ENCODE results near the gene MEGF11. TPM values are rescaled to one million over a fixed set of nuclear protein-coding genes. Genes with fewer than 3 reads are reported as not detected.

The MEGF11 gene
- total and polyA plus RNA-seq, 3 experiments from 2014 or later = not detected

DNA sequence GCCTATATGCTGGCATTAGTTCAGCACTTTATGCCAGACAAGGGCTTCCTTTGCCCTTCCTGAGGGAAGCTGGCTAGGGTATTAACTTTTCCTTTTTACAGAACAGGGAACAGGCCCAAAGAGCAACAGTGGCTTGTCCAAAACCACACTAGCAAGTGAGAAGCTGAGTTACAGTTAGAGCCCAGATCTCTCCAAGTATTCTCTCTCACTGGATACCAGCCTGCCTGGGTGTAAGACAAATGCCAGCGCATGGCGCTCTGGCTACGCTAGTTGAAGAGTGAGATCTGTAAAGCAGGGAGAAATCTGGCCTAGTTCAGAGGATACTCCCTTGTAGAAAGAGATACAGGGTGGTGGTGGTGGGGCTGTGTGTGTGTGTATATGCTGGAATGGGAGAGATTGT is 345.9 kb downstream of the MEGF11 start:
- H3K4me3 Mint-ChIP-seq = no peak overlapping the region
- H3K4me3 ChIP-seq (ENCODE audit: low read length) = no peak overlapping the region
- no peak for DNase-seq
- POLR2A ChIA-PET = no interaction called here
- peaks cover 0 to 65% (median 12%) of the 10 kb centered on the region in 3 donors for H3K36me3 Mint-ChIP-seq
- no peaks in the 10 kb centered on the region for H3K9me3 ChIP-seq (ENCODE audit: low read length)
- H3K27ac Mint-ChIP-seq = peak overlapping the region in 1 of 8 donors; percentile 38
- H3K27me3 Mint-ChIP-seq = peaks cover 0 to 1% of the 10 kb centered on the region in 2 donors
- CTCF ChIA-PET = no interaction called here
- no peaks in the 10 kb centered on the region for H3K27me3 ChIP-seq (ENCODE audit: insufficient read depth, low read length, poor library complexity, severe bottlenecking)
- H3K4me1 ChIP-seq (ENCODE audit: insufficient read depth, low read length) = no peaks in the 10 kb centered on the region
- H3K4me1 Mint-ChIP-seq = no peaks in the 10 kb centered on the region
- H3K36me3 ChIP-seq (ENCODE audit: insufficient read depth, low read length) = peaks cover 10% of the 10 kb centered on the region
- H3K27ac ChIP-seq (ENCODE audit: low read depth, low read length) = no peak overlapping the region
- H3K9me3 Mint-ChIP-seq = no peaks in the 10 kb centered on the region

DNA sequence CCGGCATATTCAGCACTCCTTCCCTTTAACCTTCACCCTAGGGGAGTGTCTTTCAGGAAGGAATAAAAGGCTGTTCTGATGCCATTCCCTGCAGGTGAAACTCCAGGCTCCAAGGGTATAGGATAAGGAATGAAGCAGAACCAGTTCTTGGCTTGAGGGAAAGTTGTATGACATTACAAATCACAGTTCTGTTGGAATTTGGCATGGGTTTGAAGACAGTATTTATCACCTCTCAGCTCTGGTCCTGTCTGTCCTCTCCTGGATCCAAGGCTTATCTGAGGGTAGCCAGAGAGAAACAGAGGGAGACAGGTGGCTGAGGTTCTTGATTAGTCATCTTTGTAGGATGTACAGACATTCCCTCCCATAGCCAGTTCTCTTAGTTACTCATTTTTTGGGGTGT is 347.2 kb downstream of the MEGF11 start:
- CTCF ChIA-PET = no interaction called here
- peaks cover 0 to 71% (median 12%) of the 10 kb centered on the region in 3 donors for H3K36me3 Mint-ChIP-seq
- no peaks in the 10 kb centered on the region for H3K9me3 Mint-ChIP-seq
- peak overlapping the region in 1 of 8 donors; percentile 32 for H3K27ac Mint-ChIP-seq
- Histone ChIP-seq H3K36me3 (ENCODE audit: insufficient read depth, low read length) (peaks cover 10% of the 10 kb centered on the region), H3K4me3 (ENCODE audit: low read length) (no peak overlapping the region), H3K27me3 (ENCODE audit: insufficient read depth, low read length, poor library complexity, severe bottlenecking) (no peaks in the 10 kb centered on the region), H3K4me1 (ENCODE audit: insufficient read depth, low read length) (no peaks in the 10 kb centered on the region), H3K9me3 (ENCODE audit: low read length) (no peaks in the 10 kb centered on the region), H3K27ac (ENCODE audit: low read depth, low read length) (no peak overlapping the region)
- peaks cover 0 to 1% of the 10 kb centered on the region in 2 donors for H3K27me3 Mint-ChIP-seq
- POLR2A ChIA-PET = no interaction called here
- H3K4me1 Mint-ChIP-seq = no peaks in the 10 kb centered on the region
- H3K4me3 Mint-ChIP-seq = no peak overlapping the region
- no peak for DNase-seq

DNA sequence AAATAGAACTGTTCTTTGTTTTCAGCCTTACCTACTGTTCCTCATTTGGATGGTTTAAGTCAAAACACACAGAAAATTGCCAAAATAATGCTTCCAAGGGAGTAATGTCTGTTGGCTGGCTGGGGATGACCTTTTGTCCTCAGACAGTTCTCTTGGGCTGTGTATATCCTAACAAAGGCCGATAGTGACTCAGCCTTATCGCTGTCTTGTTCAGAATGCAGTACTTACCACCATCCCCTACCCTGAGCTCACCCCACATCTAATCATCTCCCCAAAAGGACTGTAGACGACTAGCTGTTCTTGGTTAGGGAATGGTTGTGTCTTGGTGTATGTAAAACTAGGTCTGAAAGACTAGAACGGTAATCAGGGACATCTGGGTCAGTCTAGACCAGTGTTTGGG is 349.2 kb downstream of the MEGF11 start:
- H3K27me3 ChIP-seq (ENCODE audit: insufficient read depth, low read length, poor library complexity, severe bottlenecking) = no peaks in the 10 kb centered on the region
- Mint-ChIP-seq H3K4me1 (no peaks in the 10 kb centered on the region), H3K9me3 (no peaks in the 10 kb centered on the region), H3K4me3 (no peak overlapping the region), H3K27me3 (peaks cover 0 to 1% of the 10 kb centered on the region in 2 donors), H3K36me3 (peaks cover 0 to 76% (median 14%) of the 10 kb centered on the region in 3 donors), H3K27ac (no peak overlapping the region)
- peak overlapping the region; percentile 5 for H3K27ac ChIP-seq (ENCODE audit: low read depth, low read length)
- no peaks in the 10 kb centered on the region for H3K4me1 ChIP-seq (ENCODE audit: insufficient read depth, low read length)
- ChIA-PET POLR2A (no interaction called here), CTCF (interaction anchor here (1.4 kb wide), 1 partner anchor 8 kb away, joined by 3 read pairs; no protein-coding TSS in a partner anchor)
- peaks cover 10% of the 10 kb centered on the region for H3K36me3 ChIP-seq (ENCODE audit: insufficient read depth, low read length)
- no peak for DNase-seq
- H3K9me3 ChIP-seq (ENCODE audit: low read length) = no peaks in the 10 kb centered on the region
- no peak overlapping the region for H3K4me3 ChIP-seq (ENCODE audit: low read length)

DNA sequence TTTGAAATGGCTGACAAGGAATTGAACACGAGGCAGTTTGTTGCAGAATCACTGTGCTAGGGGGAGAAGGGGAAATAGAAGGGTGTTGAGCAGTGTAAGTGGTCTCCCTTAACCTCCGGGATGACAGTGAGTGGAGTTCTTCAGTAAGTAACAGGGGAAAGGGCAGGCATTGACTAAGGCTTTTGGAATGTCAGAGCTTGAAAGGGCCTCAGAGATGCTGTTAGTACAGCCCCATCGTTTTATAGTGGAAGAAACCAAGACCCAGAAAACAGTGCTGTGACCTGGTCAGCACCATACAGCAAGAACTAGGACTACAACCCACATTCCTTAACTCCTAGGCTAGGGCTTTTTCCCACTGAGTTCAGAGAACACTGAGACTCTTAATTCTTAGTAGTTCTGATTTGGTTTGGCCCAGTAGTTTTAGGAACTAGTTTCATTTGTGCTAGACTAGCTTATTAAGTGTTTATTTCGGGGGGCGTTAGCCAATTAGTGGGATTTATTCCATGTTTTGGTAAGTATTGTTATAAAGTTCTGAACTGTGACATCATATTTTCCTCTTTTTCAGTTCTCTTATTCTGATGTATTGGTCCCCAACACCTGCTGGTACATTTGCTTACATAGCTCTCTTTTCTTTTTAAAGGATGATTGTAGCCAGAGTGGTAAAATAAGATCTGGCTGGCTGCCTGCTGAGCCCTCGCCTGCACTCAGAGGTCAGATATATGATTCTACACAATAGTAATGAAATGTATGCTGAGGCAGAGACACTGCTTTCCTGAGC is 350.1 kb downstream of the MEGF11 start:
- H3K27ac Mint-ChIP-seq = peak overlapping the region in 1 of 8 donors; percentile 46
- peaks cover 0 to 1% of the 10 kb centered on the region in 2 donors for H3K27me3 Mint-ChIP-seq
- H3K4me1 ChIP-seq (ENCODE audit: insufficient read depth, low read length) = no peaks in the 10 kb centered on the region
- H3K27ac ChIP-seq (ENCODE audit: low read depth, low read length) = peak overlapping the region; percentile 5
- H3K4me3 ChIP-seq (ENCODE audit: low read length) = no peak overlapping the region
- H3K36me3 Mint-ChIP-seq = peaks cover 0 to 80% (median 18%) of the 10 kb centered on the region in 3 donors
- no peaks in the 10 kb centered on the region for H3K9me3 ChIP-seq (ENCODE audit: low read length)
- ChIA-PET CTCF (interaction anchor here (1.4 kb wide), 1 partner anchor 9 kb away, joined by 3 read pairs; no protein-coding TSS in a partner anchor), POLR2A (no interaction called here)
- no peak overlapping the region for H3K4me3 Mint-ChIP-seq
- H3K9me3 Mint-ChIP-seq = no peaks in the 10 kb centered on the region
- DNase-seq = no peak
- no peaks in the 10 kb centered on the region for H3K27me3 ChIP-seq (ENCODE audit: insufficient read depth, low read length, poor library complexity, severe bottlenecking)
- peaks cover 10% of the 10 kb centered on the region for H3K36me3 ChIP-seq (ENCODE audit: insufficient read depth, low read length)
- no peaks in the 10 kb centered on the region for H3K4me1 Mint-ChIP-seq

DNA sequence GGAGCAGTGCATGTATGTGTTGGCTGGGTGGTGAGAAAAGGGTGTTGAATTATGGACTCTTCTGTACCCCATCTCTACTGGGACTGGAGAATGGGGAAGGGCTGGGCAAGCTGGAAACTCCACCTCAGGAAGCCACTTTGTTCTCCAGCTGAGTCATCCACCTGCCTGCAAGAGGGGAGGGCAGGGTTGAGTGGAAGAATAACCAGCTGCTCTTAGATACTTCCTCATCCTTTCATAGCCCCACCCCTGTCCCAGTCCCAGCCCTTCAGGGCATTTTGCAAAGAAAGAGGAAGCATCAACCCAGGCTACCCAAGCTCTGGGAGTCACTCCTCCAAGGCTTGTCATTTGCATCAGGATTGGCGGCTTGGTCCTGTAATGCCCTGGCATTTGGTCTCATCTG is 351.2 kb downstream of the MEGF11 start:
- no peak for DNase-seq
- ChIA-PET CTCF (interaction anchor here (1.2 kb wide), 1 partner anchor 80 kb away, joined by 3 read pairs; no protein-coding TSS in a partner anchor), POLR2A (no interaction called here)
- Mint-ChIP-seq H3K4me3 (no peak overlapping the region), H3K27me3 (no peaks in the 10 kb centered on the region), H3K36me3 (peaks cover 6 to 86% (median 24%) of the 10 kb centered on the region in 3 donors), H3K9me3 (no peaks in the 10 kb centered on the region), H3K4me1 (no peaks in the 10 kb centered on the region), H3K27ac (peak overlapping the region in 1 of 8 donors; percentile 62)
- Histone ChIP-seq H3K9me3 (ENCODE audit: low read length) (no peaks in the 10 kb centered on the region), H3K27ac (ENCODE audit: low read depth, low read length) (no peak overlapping the region), H3K4me1 (ENCODE audit: insufficient read depth, low read length) (no peaks in the 10 kb centered on the region), H3K27me3 (ENCODE audit: insufficient read depth, low read length, poor library complexity, severe bottlenecking) (no peaks in the 10 kb centered on the region), H3K4me3 (ENCODE audit: low read length) (no peak overlapping the region), H3K36me3 (ENCODE audit: insufficient read depth, low read length) (peaks cover 10% of the 10 kb centered on the region)

DNA sequence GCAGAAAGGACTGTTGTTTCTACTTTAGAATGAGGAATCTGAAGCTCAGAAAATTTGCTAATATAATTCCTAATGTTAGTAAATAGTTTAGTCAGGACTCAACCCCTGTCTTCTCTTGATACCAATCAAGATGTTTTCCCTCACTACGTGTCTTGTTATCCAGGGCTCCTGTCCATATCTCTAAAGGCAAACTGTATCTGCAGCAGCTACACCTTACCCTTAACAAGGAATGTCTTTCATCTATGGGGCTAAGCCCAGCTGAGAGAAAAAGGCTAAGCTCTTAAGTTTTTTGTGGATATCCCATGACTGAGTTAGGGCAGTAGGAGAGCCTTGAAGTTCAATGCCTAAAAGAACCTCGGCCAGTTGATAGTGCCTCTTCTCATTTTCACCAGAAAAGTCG is 351.7 kb downstream of the MEGF11 start:
- peak overlapping the region in 1 of 8 donors; percentile 62 for H3K27ac Mint-ChIP-seq
- H3K4me1 Mint-ChIP-seq = no peaks in the 10 kb centered on the region
- no peaks in the 10 kb centered on the region for H3K27me3 ChIP-seq (ENCODE audit: insufficient read depth, low read length, poor library complexity, severe bottlenecking)
- CTCF ChIA-PET = interaction anchor here (1.2 kb wide), 1 partner anchor 81 kb away, joined by 3 read pairs; no protein-coding TSS in a partner anchor
- no peak overlapping the region for H3K4me3 ChIP-seq (ENCODE audit: low read length)
- POLR2A ChIA-PET = no interaction called here
- no peaks in the 10 kb centered on the region for H3K9me3 Mint-ChIP-seq
- H3K27me3 Mint-ChIP-seq = no peaks in the 10 kb centered on the region
- peaks cover 6 to 88% (median 21%) of the 10 kb centered on the region in 3 donors for H3K36me3 Mint-ChIP-seq
- no peaks in the 10 kb centered on the region for H3K9me3 ChIP-seq (ENCODE audit: low read length)
- H3K4me3 Mint-ChIP-seq = no peak overlapping the region
- no peaks in the 10 kb centered on the region for H3K4me1 ChIP-seq (ENCODE audit: insufficient read depth, low read length)
- peaks cover 9% of the 10 kb centered on the region for H3K36me3 ChIP-seq (ENCODE audit: insufficient read depth, low read length)
- DNase-seq = no peak
- H3K27ac ChIP-seq (ENCODE audit: low read depth, low read length) = no peak overlapping the region

DNA sequence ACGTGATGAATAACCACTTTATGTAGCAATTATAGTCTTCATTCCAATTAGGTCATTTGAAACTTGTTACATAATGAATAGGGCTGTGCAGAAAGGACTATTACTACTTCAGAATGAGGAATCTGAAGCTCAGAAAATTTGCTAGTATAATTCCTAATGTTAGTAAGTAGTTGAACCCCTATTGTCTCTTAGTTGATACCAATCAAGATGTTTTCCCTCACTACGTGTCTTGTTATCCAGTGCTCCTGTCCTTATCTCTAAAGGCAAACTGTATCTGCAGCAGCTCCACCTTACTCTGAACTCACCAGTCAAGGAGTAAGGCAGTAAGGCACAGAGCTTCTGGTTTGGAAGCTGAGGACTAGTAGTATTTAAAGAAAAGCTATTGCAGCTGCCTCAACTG is 352.2 kb downstream of the MEGF11 start:
- ChIA-PET POLR2A (no interaction called here), CTCF (interaction anchor here (1.2 kb wide), 1 partner anchor 81 kb away, joined by 3 read pairs; no protein-coding TSS in a partner anchor)
- Histone ChIP-seq H3K9me3 (ENCODE audit: low read length) (no peaks in the 10 kb centered on the region), H3K4me3 (ENCODE audit: low read length) (no peak overlapping the region), H3K27ac (ENCODE audit: low read depth, low read length) (no peak overlapping the region), H3K36me3 (ENCODE audit: insufficient read depth, low read length) (peaks cover 4% of the 10 kb centered on the region), H3K4me1 (ENCODE audit: insufficient read depth, low read length) (no peaks in the 10 kb centered on the region), H3K27me3 (ENCODE audit: insufficient read depth, low read length, poor library complexity, severe bottlenecking) (no peaks in the 10 kb centered on the region)
- no peaks in the 10 kb centered on the region for H3K4me1 Mint-ChIP-seq
- no peak for DNase-seq
- H3K27ac Mint-ChIP-seq = no peak overlapping the region
- no peak overlapping the region for H3K4me3 Mint-ChIP-seq
- H3K27me3 Mint-ChIP-seq = no peaks in the 10 kb centered on the region
- H3K9me3 Mint-ChIP-seq = no peaks in the 10 kb centered on the region
- peaks cover 6 to 88% (median 22%) of the 10 kb centered on the region in 3 donors for H3K36me3 Mint-ChIP-seq

DNA sequence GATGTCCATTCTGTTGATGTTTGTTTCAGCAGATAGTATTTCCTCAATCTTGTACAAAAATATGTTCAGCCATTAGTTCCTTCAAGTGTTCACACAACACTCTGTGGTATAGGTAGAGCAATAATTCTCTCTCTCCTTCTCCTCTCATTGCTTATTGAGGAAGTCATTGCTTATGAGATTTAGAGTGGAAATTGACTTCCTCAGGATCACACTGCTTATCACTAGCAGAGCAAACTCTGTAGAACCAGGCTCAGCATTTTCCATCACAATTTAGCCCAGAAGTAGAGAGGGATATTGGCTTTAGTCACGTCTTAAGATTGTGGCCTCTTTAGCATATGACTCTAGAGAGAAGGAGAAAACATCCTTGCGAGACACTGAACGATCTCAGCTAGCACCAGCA is 353.1 kb downstream of the MEGF11 start:
- Histone ChIP-seq H3K27ac (ENCODE audit: low read depth, low read length) (no peak overlapping the region), H3K9me3 (ENCODE audit: low read length) (no peaks in the 10 kb centered on the region), H3K27me3 (ENCODE audit: insufficient read depth, low read length, poor library complexity, severe bottlenecking) (no peaks in the 10 kb centered on the region), H3K36me3 (ENCODE audit: insufficient read depth, low read length) (no peaks in the 10 kb centered on the region), H3K4me3 (ENCODE audit: low read length) (no peak overlapping the region), H3K4me1 (ENCODE audit: insufficient read depth, low read length) (no peaks in the 10 kb centered on the region)
- POLR2A ChIA-PET = no interaction called here
- H3K4me3 Mint-ChIP-seq = no peak overlapping the region
- H3K27ac Mint-ChIP-seq = peak overlapping the region in 1 of 8 donors; percentile 69
- no peak for DNase-seq
- no peaks in the 10 kb centered on the region for H3K27me3 Mint-ChIP-seq
- no peaks in the 10 kb centered on the region for H3K9me3 Mint-ChIP-seq
- H3K4me1 Mint-ChIP-seq = no peaks in the 10 kb centered on the region
- peaks cover 6 to 88% (median 21%) of the 10 kb centered on the region in 3 donors for H3K36me3 Mint-ChIP-seq
- CTCF ChIA-PET = no interaction called here
